Esophagus squamous epithelium (tissue), 4 donors: ENCODE measurements around the gene GATA2.

Source experiments
- CTCF ChIP-seq, 6 experiments: fragments of 450-650 bp in 4 of 6; fragments of 200-600 bp in 2 of 6; sonication (generic) in 2 of 6; IDR thresholded peaks; one replicate each; pipeline ENCODE4 v1.5.1; 2016 to 2019; ENCODE audit warnings: antibody characterized with exemption in 6 of 6, mild to moderate bottlenecking in 4 of 6, moderate library complexity in 4 of 6
- POLR2A ChIP-seq, 4 donors: fragments of 450-650 bp; IDR thresholded peaks; one replicate each; pipeline ENCODE4 v1.6.1; 2017; ENCODE audit warnings: antibody characterized with exemption in 4 of 4, mild to moderate bottlenecking in 4 of 4, moderate library complexity in 3 of 4

GRCh38 chr3:128471720-128472119 is 21.3 kb downstream of the GATA2 start:
- TF ChIP-seq CTCF (IDR thresholded peaks at IDR 0.05) (no peak), POLR2A (IDR thresholded peaks at IDR 0.05) (no peak)
